ENCODE measurements around the gene NOP14.
"Not testable (repeated sequence)": the region's sequence is repeated elsewhere in the genome, so short reads cannot be mapped to it uniquely, and the experiment has no call there.

NOP14 gene

GRCh38 chr4:2947926-2948325, 15.3 kb downstream of the NOP14 start:
- Histone ChIP-seq H3K4me1 (ENCODE audit: control insufficient read depth, low read length) (no peaks in the 10 kb centered on the region), H3K4me3 (ENCODE audit: low read length) (no peak overlapping the region), H3K27me3 (ENCODE audit: control insufficient read depth, low read length) (no peaks in the 10 kb centered on the region), H3K79me2 (ENCODE audit: control insufficient read depth, low read length) (peaks cover 20% of the 10 kb centered on the region), H3K9me3 (ENCODE audit: control insufficient read depth, insufficient read depth, low read length) (no peaks in the 10 kb centered on the region), H3K36me3 (ENCODE audit: control insufficient read depth, low read length) (peaks cover 89% of the 10 kb centered on the region), H3K9me2 (replicated peaks; ENCODE audit: control insufficient read depth, low read length) (no peaks in the 10 kb centered on the region), H3K27ac (ENCODE audit: low read depth, low read length) (no peak overlapping the region), H4K20me1 (ENCODE audit: control insufficient read depth, insufficient read depth, low read depth, low read length) (peaks cover 10% of the 10 kb centered on the region; the same call in 1 of the 2 replicates), H3K4me2 (ENCODE audit: low read length) (no peak overlapping the region), H3F3A (ENCODE audit: control insufficient read depth, insufficient read depth) (peaks cover under 1% of the 10 kb centered on the region; the same call in 1 of the 2 replicates)
- TF ChIP-seq, protein P1, sequence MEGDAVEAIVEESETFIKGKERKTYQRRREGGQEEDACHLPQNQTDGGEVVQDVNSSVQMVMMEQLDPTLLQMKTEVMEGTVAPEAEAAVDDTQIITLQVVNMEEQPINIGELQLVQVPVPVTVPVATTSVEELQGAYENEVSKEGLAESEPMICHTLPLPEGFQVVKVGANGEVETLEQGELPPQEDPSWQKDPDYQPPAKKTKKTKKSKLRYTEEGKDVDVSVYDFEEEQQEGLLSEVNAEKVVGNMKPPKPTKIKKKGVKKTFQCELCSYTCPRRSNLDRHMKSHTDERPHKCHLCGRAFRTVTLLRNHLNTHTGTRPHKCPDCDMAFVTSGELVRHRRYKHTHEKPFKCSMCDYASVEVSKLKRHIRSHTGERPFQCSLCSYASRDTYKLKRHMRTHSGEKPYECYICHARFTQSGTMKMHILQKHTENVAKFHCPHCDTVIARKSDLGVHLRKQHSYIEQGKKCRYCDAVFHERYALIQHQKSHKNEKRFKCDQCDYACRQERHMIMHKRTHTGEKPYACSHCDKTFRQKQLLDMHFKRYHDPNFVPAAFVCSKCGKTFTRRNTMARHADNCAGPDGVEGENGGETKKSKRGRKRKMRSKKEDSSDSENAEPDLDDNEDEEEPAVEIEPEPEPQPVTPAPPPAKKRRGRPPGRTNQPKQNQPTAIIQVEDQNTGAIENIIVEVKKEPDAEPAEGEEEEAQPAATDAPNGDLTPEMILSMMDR (IDR thresholded peaks at IDR 0.05; ENCODE audit: low read depth, low read length, poor library complexity, severe bottlenecking) = no peak
- no peak for TF ChIP-seq EZH2phosphoT487 (IDR thresholded peaks at IDR 0.05; ENCODE audit: borderline replicate concordance, low read length)

DNA sequence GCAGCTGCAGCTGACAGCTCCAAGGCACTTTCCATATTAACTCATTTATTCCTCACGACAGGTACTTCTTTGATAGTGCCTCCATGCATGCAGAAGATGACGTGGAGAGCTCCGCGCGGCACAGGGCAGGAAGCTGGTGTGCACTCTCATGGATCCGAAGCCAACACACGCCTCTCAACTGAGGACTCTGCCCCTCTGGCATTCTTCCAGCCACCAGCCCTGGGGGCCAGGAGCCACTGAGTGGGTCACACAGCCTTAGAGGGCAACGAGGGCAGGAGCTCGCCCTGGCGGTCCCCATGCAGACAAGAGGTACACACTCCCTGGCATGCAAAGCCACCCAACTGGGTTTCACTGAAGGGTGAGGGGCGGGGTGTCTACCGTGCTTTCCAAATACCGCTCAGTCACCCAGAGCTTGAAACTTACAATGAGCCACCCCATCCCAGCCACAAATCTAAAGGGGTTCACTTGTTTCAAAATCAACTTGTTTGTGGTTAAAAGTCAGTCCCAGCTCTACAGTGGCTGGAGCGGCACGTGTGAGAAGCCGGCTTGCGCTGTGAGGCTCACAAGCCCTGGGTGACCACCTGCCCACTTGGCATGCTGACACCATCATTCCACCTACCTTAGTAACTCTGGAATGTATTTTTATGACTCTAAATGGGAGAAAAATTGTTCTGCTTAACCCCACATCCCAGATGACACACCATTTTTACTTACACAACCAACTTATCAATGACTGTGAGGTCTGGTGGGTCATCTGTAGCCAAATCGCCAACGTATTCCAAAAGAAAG, 16.2 kb downstream of the NOP14 start:
- H4K20me1 ChIP-seq (ENCODE audit: control insufficient read depth, insufficient read depth, low read depth, low read length) = peaks cover 10% of the 10 kb centered on the region; the same call in 1 of the 2 replicates
- TF ChIP-seq, protein P1 (IDR thresholded peaks at IDR 0.05; ENCODE audit: low read depth, low read length, poor library complexity, severe bottlenecking) = no peak
- no peak for TF ChIP-seq EZH2phosphoT487 (IDR thresholded peaks at IDR 0.05; ENCODE audit: borderline replicate concordance, low read length)
- no peak overlapping the region for H3K4me2 ChIP-seq (ENCODE audit: low read length)
- H3K79me2 ChIP-seq (ENCODE audit: control insufficient read depth, low read length) = peaks cover 20% of the 10 kb centered on the region
- H3K27me3 ChIP-seq (ENCODE audit: control insufficient read depth, low read length) = no peaks in the 10 kb centered on the region
- no peak overlapping the region for H3K27ac ChIP-seq (ENCODE audit: low read depth, low read length)
- H3K36me3 ChIP-seq (ENCODE audit: control insufficient read depth, low read length) = peaks cover 92% of the 10 kb centered on the region
- H3K9me2 ChIP-seq (replicated peaks; ENCODE audit: control insufficient read depth, low read length) = no peaks in the 10 kb centered on the region
- H3K4me3 ChIP-seq (ENCODE audit: low read length) = no peak overlapping the region
- H3K9me3 ChIP-seq (ENCODE audit: control insufficient read depth, insufficient read depth, low read length) = no peaks in the 10 kb centered on the region
- no peaks in the 10 kb centered on the region for H3F3A ChIP-seq (ENCODE audit: control insufficient read depth, insufficient read depth)
- no peaks in the 10 kb centered on the region for H3K4me1 ChIP-seq (ENCODE audit: control insufficient read depth, low read length)

DNA sequence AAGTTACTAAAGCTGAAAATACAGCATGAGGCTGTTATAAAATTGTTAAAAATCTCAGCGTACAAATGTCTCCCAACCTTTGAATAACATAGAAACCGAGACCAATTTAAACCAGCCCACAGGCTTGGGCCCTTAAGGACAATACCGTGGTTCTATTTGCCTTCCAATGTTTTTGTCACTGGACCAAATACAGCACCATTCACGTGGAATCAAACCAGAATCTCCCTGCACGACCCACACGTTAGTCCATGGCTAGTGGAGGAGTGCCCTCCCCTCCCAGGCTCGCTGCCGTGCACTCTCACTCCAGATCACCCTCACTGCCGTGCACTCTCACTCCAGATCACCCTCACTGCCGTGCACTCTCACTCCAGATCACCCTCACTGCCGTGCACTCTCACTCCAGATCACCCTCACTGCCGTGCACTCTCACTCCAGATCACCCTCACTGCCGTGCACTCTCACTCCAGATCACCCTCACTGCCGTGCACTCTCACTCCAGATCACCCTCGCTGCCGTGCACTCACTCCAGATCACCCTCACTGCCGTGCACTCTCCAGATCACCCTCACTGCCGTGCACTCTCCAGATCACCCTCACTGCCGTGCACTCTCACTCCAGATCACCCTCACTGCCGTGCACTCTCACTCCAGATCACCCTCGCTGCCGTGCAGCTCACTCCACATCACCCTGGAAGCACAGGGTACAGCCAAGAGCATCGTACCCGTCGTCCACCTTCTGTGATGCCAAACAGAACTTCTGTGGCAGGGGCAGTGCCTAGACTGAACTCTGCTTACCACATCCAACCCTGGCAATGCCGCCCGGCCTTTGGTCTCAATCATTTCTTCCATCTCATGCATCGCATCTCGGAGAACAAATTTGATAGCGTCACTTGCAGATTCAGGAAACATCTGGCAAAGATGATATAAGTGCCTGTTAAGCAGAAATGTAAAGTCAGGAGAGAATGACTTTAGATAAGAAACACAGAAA, 17.3 kb downstream of the NOP14 start:
- not testable (repeated sequence) for H3K4me1 ChIP-seq (ENCODE audit: control insufficient read depth, low read length); H3K27me3 ChIP-seq (ENCODE audit: control insufficient read depth, low read length); H3K4me2 ChIP-seq (ENCODE audit: low read length); H3K4me3 ChIP-seq (ENCODE audit: low read length); H3K9me3 ChIP-seq (ENCODE audit: control insufficient read depth, insufficient read depth, low read length); H3K27ac ChIP-seq (ENCODE audit: low read depth, low read length); H3K9me2 ChIP-seq (replicated peaks; ENCODE audit: control insufficient read depth, low read length); H4K20me1 ChIP-seq (ENCODE audit: control insufficient read depth, insufficient read depth, low read depth, low read length); H3F3A ChIP-seq (ENCODE audit: control insufficient read depth, insufficient read depth)
- Histone ChIP-seq H3K36me3 (ENCODE audit: control insufficient read depth, low read length) (peaks cover 96% of the 10 kb centered on the region), H3K79me2 (ENCODE audit: control insufficient read depth, low read length) (peaks cover 15% of the 10 kb centered on the region)
